ENCODE measurements around the gene KRTAP1-1. TPM values are rescaled to one million over a fixed set of nuclear protein-coding genes. Genes with fewer than 3 reads are reported as not detected.
"Not testable (repeated sequence)": the region's sequence is repeated elsewhere in the genome, so short reads cannot be mapped to it uniquely, and the experiment has no call there.

The KRTAP1-1 gene
- total RNA-seq, 2 donors from 2014 or later: not detected

- H3K27me3 Mint-ChIP-seq (ENCODE audit: low read depth): peaks cover 15% of the 10 kb centered on the region
- not testable (repeated sequence) for ATAC-seq (replicated peaks in 1 of 2); DNase-seq; H3K36me3 Mint-ChIP-seq (ENCODE audit: insufficient read depth in 2 of 2); H3K4me1 Mint-ChIP-seq (ENCODE audit: low read depth); H3K4me3 Mint-ChIP-seq; H3K27ac Mint-ChIP-seq; H3K9me3 Mint-ChIP-seq
Measured at GRCh38 chr17:41065016-41065689, 23.9 kb upstream of the KRTAP1-1 start.

GRCh38 chr17:41064301-41064700 lies 23.1 kb upstream of the KRTAP1-1 start:
- Mint-ChIP-seq H3K27ac (no peak overlapping the region), H3K9me3 (no peaks in the 10 kb centered on the region), H3K36me3 (ENCODE audit: insufficient read depth in 2 of 2) (no peaks in the 10 kb centered on the region), H3K4me1 (ENCODE audit: low read depth) (no peaks in the 10 kb centered on the region), H3K27me3 (ENCODE audit: low read depth) (peaks cover 21% of the 10 kb centered on the region), H3K4me3 (no peak overlapping the region)
- no peak for ATAC-seq (replicated peaks in 1 of 2)
- no peak for DNase-seq

GRCh38 chr17:41063449-41063848 lies 22.2 kb upstream of the KRTAP1-1 start:
- Mint-ChIP-seq H3K4me1 (ENCODE audit: low read depth) (no peaks in the 10 kb centered on the region), H3K36me3 (ENCODE audit: insufficient read depth in 2 of 2) (no peaks in the 10 kb centered on the region), H3K27ac (no peak overlapping the region), H3K9me3 (no peaks in the 10 kb centered on the region), H3K4me3 (no peak overlapping the region), H3K27me3 (ENCODE audit: low read depth) (peaks cover 30% of the 10 kb centered on the region)
- DNase-seq (no peak), ATAC-seq (replicated peaks in 1 of 2) (no peak)

DNA sequence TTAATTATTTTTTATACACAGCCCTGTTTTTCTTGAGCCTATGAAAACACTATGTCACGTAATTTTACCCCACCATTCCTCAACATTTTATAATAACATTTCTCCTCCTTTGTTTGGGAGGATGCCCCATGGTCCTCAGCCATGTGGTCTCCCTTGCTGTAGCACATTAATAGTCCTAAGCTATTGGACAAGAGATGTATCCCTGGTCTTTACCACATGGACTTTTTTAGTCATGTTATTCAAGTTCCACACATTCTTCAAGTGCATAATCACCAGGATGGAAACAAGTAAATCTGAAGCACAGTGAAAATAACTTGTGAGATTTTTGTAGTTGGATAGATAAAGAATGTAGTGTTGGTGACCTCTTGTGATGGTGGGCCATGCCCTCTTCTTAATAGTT lies 20.7 kb upstream of the KRTAP1-1 start:
- Mint-ChIP-seq H3K9me3 (no peaks in the 10 kb centered on the region), H3K4me3 (no peak overlapping the region)

DNA sequence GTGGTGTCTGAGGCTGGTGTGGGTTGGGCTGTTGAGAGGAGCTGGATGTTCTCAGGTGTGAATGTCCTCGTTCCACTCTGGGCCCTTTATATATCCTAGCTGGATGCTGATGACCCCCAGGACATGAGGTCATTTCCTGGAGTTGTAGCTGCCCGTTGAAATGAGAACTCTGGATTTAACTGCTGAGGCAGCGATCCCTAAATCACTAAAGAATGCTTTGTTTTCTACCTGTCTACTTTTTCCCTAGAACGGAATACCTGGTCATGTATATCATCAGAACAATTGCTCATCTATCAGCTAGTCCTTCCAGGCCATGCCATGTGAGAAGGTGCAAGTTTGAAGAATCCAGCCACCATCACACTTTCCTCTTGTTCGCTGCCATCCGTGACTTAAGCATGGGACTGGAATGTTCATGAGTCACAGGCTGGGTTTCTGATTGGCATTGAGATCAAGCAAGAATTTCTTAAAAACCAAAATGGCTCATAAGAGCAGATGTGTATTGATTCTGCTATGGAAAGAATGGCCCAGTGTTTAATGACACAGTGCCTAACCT lies 18.9 kb upstream of the KRTAP1-1 start, which contains the start of gene KRTAP2-3:
Gene KRTAP2-3, minus strand, starts transcription at position 63 of the 553 bp plus-strand sequence. CDS start 64 bp downstream, outside the sequence.
- Mint-ChIP-seq H3K27ac (no peak within 1 kb of the TSS), H3K36me3 (ENCODE audit: insufficient read depth in 2 of 2) (no peaks in the 10 kb centered on the region)

More for the DNA sequence above, 20.7 kb upstream of the KRTAP1-1 start:
- ATAC-seq (replicated peaks in 1 of 2) (no peak), DNase-seq (no peak)
- Mint-ChIP-seq H3K4me1 (ENCODE audit: low read depth) (no peaks in the 10 kb centered on the region), H3K27me3 (ENCODE audit: low read depth) (peaks cover 41% of the 10 kb centered on the region), H3K27ac (no peak overlapping the region), H3K36me3 (ENCODE audit: insufficient read depth in 2 of 2) (no peaks in the 10 kb centered on the region)

DNA sequence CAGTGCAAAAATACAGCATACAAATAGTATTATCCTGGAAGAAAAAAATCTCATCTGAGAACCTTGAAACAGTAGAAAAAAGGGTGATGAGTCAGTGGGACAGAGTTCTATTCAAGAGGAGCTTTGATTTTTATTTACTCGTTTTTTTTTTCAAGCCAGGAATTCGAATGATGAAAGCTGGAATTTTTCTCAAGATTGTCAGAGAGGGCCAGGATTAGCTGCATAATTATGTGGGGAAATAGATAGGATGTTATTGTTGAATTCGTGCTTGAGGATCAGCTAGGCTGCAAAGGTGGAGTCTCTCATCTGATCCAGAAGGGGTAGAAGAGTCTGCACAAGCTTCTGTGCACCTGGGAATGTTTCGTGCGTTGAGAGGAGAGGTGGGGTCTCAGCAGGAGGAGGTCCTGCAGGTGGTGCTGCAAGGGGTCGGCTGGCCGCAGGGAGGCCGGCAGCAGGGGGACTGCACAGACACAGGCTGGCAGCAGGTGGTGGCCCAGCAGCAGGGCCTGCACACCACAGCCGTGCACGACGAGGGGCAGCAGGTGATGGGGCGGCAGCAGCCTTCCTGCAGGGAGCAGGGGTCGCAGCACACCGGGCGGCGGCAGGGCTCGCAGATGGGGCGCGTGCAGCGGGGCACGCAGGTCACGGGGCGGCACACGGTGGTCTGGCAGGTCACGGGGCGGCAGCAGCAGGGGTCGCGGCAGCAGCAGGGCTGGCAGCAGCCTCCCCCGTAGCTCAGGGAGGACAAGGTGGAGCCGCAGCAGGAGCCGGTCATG lies 18.2 kb upstream of the KRTAP1-1 start:
- H3K9me3 Mint-ChIP-seq; H3K4me1 Mint-ChIP-seq (ENCODE audit: low read depth); DNase-seq; H3K36me3 Mint-ChIP-seq (ENCODE audit: insufficient read depth in 2 of 2); H3K4me3 Mint-ChIP-seq; H3K27ac Mint-ChIP-seq; ATAC-seq (replicated peaks in 1 of 2): not testable (repeated sequence)
- peaks cover 41% of the 10 kb centered on the region for H3K27me3 Mint-ChIP-seq (ENCODE audit: low read depth)

More for the DNA sequence above, 18.9 kb upstream of the KRTAP1-1 start, which contains the start of gene KRTAP2-3:
- DNase-seq (no peak), ATAC-seq (replicated peaks in 1 of 2) (no peak)
- Mint-ChIP-seq H3K27me3 (ENCODE audit: low read depth) (peaks cover 41% of the 10 kb centered on the region), H3K4me1 (ENCODE audit: low read depth) (no peaks in the 10 kb centered on the region), H3K9me3 (no peaks in the 10 kb centered on the region), H3K4me3 (no peak within 1 kb of the TSS)

- no peaks in the 10 kb centered on the region for H3K36me3 Mint-ChIP-seq (ENCODE audit: insufficient read depth in 2 of 2)
- no peaks in the 10 kb centered on the region for H3K4me1 Mint-ChIP-seq (ENCODE audit: low read depth)
- H3K27me3 Mint-ChIP-seq (ENCODE audit: low read depth): peaks cover 41% of the 10 kb centered on the region
- DNase-seq (no peak), ATAC-seq (replicated peaks in 1 of 2) (no peak)
- H3K4me3 Mint-ChIP-seq: no peak overlapping the region
- no peak overlapping the region for H3K27ac Mint-ChIP-seq
- H3K9me3 Mint-ChIP-seq: no peaks in the 10 kb centered on the region
Measured at GRCh38 chr17:41058741-41059140, 17.5 kb upstream of the KRTAP1-1 start.

GRCh38 chr17:41057547-41057946 lies 16.3 kb upstream of the KRTAP1-1 start:
- Mint-ChIP-seq H3K4me1 (ENCODE audit: low read depth) (no peaks in the 10 kb centered on the region), H3K4me3 (no peak overlapping the region), H3K27ac (no peak overlapping the region), H3K9me3 (no peaks in the 10 kb centered on the region), H3K27me3 (ENCODE audit: low read depth) (peaks cover 41% of the 10 kb centered on the region), H3K36me3 (ENCODE audit: insufficient read depth in 2 of 2) (no peaks in the 10 kb centered on the region)
- ATAC-seq (replicated peaks in 1 of 2): no peak
- no peak for DNase-seq

GRCh38 chr17:41055130-41055529 lies 13.9 kb upstream of the KRTAP1-1 start, which contains the start of gene KRTAP2-2:
KRTAP2-2 (minus strand) TSS chr17:41055230; CDS start chr17:41055211, 19 bp downstream.
- not testable (repeated sequence) for ATAC-seq (replicated peaks in 1 of 2); H3K4me1 Mint-ChIP-seq (ENCODE audit: low read depth); H3K36me3 Mint-ChIP-seq (ENCODE audit: insufficient read depth in 2 of 2); H3K9me3 Mint-ChIP-seq; H3K27ac Mint-ChIP-seq; H3K4me3 Mint-ChIP-seq; DNase-seq
- peaks cover 25% of the 10 kb centered on the region for H3K27me3 Mint-ChIP-seq (ENCODE audit: low read depth)

- H3K36me3 Mint-ChIP-seq (ENCODE audit: insufficient read depth in 2 of 2); H3K27ac Mint-ChIP-seq; DNase-seq; ATAC-seq (replicated peaks in 1 of 2); H3K4me1 Mint-ChIP-seq (ENCODE audit: low read depth); H3K9me3 Mint-ChIP-seq; H3K4me3 Mint-ChIP-seq: not testable (repeated sequence)
- H3K27me3 Mint-ChIP-seq (ENCODE audit: low read depth): peaks cover 22% of the 10 kb centered on the region
Measured at GRCh38 chr17:41054556-41054955, 13.3 kb upstream of the KRTAP1-1 start.

- ATAC-seq (replicated peaks in 1 of 2): no peak
- H3K9me3 Mint-ChIP-seq: no peaks in the 10 kb centered on the region
- DNase-seq: no peak
- no peaks in the 10 kb centered on the region for H3K36me3 Mint-ChIP-seq (ENCODE audit: insufficient read depth in 2 of 2)
- no peak overlapping the region for H3K27ac Mint-ChIP-seq
- H3K4me3 Mint-ChIP-seq: no peak overlapping the region
- peaks cover 19% of the 10 kb centered on the region for H3K27me3 Mint-ChIP-seq (ENCODE audit: low read depth)
- H3K4me1 Mint-ChIP-seq (ENCODE audit: low read depth): no peaks in the 10 kb centered on the region
Measured at GRCh38 chr17:41054025-41054424, 12.8 kb upstream of the KRTAP1-1 start.

- H3K4me1 Mint-ChIP-seq (ENCODE audit: low read depth): no peaks in the 10 kb centered on the region
- H3K27me3 Mint-ChIP-seq (ENCODE audit: low read depth): peaks cover 16% of the 10 kb centered on the region
- no peaks in the 10 kb centered on the region for H3K9me3 Mint-ChIP-seq
- H3K36me3 Mint-ChIP-seq (ENCODE audit: insufficient read depth in 2 of 2): no peaks in the 10 kb centered on the region
- DNase-seq: no peak
- ATAC-seq (replicated peaks in 1 of 2): no peak
- no peak overlapping the region for H3K4me3 Mint-ChIP-seq
- no peak overlapping the region for H3K27ac Mint-ChIP-seq
Measured at GRCh38 chr17:41052566-41052965, 11.3 kb upstream of the KRTAP1-1 start.

- H3K27ac Mint-ChIP-seq: no peak overlapping the region
- DNase-seq (no peak), ATAC-seq (replicated peaks in 1 of 2) (no peak)
- H3K4me3 Mint-ChIP-seq: no peak overlapping the region
- peaks cover 31% of the 10 kb centered on the region for H3K27me3 Mint-ChIP-seq (ENCODE audit: low read depth)
- no peaks in the 10 kb centered on the region for H3K9me3 Mint-ChIP-seq
- no peaks in the 10 kb centered on the region for H3K36me3 Mint-ChIP-seq (ENCODE audit: insufficient read depth in 2 of 2)
- H3K4me1 Mint-ChIP-seq (ENCODE audit: low read depth): no peaks in the 10 kb centered on the region
Measured at GRCh38 chr17:41049110-41049509, 7.9 kb upstream of the KRTAP1-1 start.

Data from activated T-cell treated with anti-CD3 and anti-CD28 coated beads, Interleukin-2, amount 50 U/mL, for 72 hours (primary cell).